Measurements from ENCODE around the gene CFAP97D2. TPM values are rescaled to one million over a fixed set of nuclear protein-coding genes. Genes with fewer than 3 reads are reported as not detected.
"Not testable (repeated sequence)": the region's sequence is repeated elsewhere in the genome, so short reads cannot be mapped to it uniquely, and the experiment has no call there.

The CFAP97D2 gene
- total RNA-seq, 1 experiment from 2014 or later, result not detected

GRCh38 chr13:114248011-114248410, 69.0 kb downstream of the CFAP97D2 start:
- CTCF ChIA-PET, result no interaction called here
- Mint-ChIP-seq H3K27me3 (ENCODE audit: insufficient read depth, unreplicated experiment) (no peaks in the 10 kb centered on the region), H3K4me1 (ENCODE audit: low read depth, unreplicated experiment) (no peaks in the 10 kb centered on the region), H3K9me3 (ENCODE audit: unreplicated experiment) (no peaks in the 10 kb centered on the region), H3K4me3 (ENCODE audit: unreplicated experiment) (no peak overlapping the region), H3K36me3 (ENCODE audit: insufficient read depth, unreplicated experiment) (peaks cover 68% of the 10 kb centered on the region), H3K27ac (ENCODE audit: unreplicated experiment) (no peak overlapping the region)
- Histone ChIP-seq H3K4me3 (ENCODE audit: low read depth, low read length) (no peak overlapping the region), H3K4me1 (no peaks in the 10 kb centered on the region), H3K36me3 (ENCODE audit: control insufficient read depth, insufficient read depth, low read length) (peaks cover 3% of the 10 kb centered on the region), H3K27me3 (replicated peaks; ENCODE audit: control insufficient read depth, insufficient read depth, low read length) (no peaks in the 10 kb centered on the region), H3K9me3 (no peaks in the 10 kb centered on the region)
- POLR2A ChIA-PET, result no interaction called here
- no peak for TF ChIP-seq CTCF (IDR thresholded peaks at IDR 0.05; ENCODE audit: insufficient read depth in 1 of 2, low read depth in 1 of 2, low read length in 1 of 2, severe bottlenecking in 1 of 2, unreplicated experiment in 1 of 2)
- no peak for DNase-seq
- no TSS peak for BruUV-seq (replicated peaks)
- intact Hi-C loops (cut with micrococcal nuclease; ENCODE audit: unreplicated experiment), result no loop called here

GRCh38 chr13:114249077-114249476, 70.0 kb downstream of the CFAP97D2 start:
- H3K27me3 ChIP-seq (replicated peaks; ENCODE audit: control insufficient read depth, insufficient read depth, low read length), result no peaks in the 10 kb centered on the region
- intact Hi-C loops (cut with micrococcal nuclease; ENCODE audit: unreplicated experiment), result no loop called here
- BruUV-seq (replicated peaks), result no TSS peak
- POLR2A ChIA-PET, result no interaction called here
- H3K36me3 ChIP-seq (ENCODE audit: control insufficient read depth, insufficient read depth, low read length), result peaks cover 3% of the 10 kb centered on the region
- no peaks in the 10 kb centered on the region for H3K27me3 Mint-ChIP-seq (ENCODE audit: insufficient read depth, unreplicated experiment)
- CTCF ChIA-PET, result interaction anchor here (0.6 kb wide), 1 partner anchor 87 kb away, joined by 5 read pairs; no protein-coding TSS in a partner anchor
- no peaks in the 10 kb centered on the region for H3K9me3 ChIP-seq
- H3K4me1 Mint-ChIP-seq (ENCODE audit: low read depth, unreplicated experiment), result no peaks in the 10 kb centered on the region
- H3K4me1 ChIP-seq, result no peaks in the 10 kb centered on the region
- H3K27ac Mint-ChIP-seq (ENCODE audit: unreplicated experiment), result no peak overlapping the region
- peaks cover 68% of the 10 kb centered on the region for H3K36me3 Mint-ChIP-seq (ENCODE audit: insufficient read depth, unreplicated experiment)
- no peak overlapping the region for H3K4me3 ChIP-seq (ENCODE audit: low read depth, low read length)
- no peak for TF ChIP-seq CTCF (IDR thresholded peaks at IDR 0.05; ENCODE audit: insufficient read depth in 1 of 2, low read depth in 1 of 2, low read length in 1 of 2, severe bottlenecking in 1 of 2, unreplicated experiment in 1 of 2)
- no peaks in the 10 kb centered on the region for H3K9me3 Mint-ChIP-seq (ENCODE audit: unreplicated experiment)
- no peak overlapping the region for H3K4me3 Mint-ChIP-seq (ENCODE audit: unreplicated experiment)
- DNase-seq, result no peak

- CTCF ChIA-PET; H3K9me3 ChIP-seq; H3K4me3 ChIP-seq (ENCODE audit: low read depth, low read length); H3K4me3 Mint-ChIP-seq (ENCODE audit: unreplicated experiment); DNase-seq; BruUV-seq (replicated peaks); H3K4me1 Mint-ChIP-seq (ENCODE audit: low read depth, unreplicated experiment); H3K36me3 ChIP-seq (ENCODE audit: control insufficient read depth, insufficient read depth, low read length); H3K27me3 ChIP-seq (replicated peaks; ENCODE audit: control insufficient read depth, insufficient read depth, low read length); H3K4me1 ChIP-seq; H3K27ac Mint-ChIP-seq (ENCODE audit: unreplicated experiment); H3K27me3 Mint-ChIP-seq (ENCODE audit: insufficient read depth, unreplicated experiment); H3K9me3 Mint-ChIP-seq (ENCODE audit: unreplicated experiment); intact Hi-C loops (cut with micrococcal nuclease; ENCODE audit: unreplicated experiment); POLR2A ChIA-PET: not testable (repeated sequence)
- peaks cover 66% of the 10 kb centered on the region for H3K36me3 Mint-ChIP-seq (ENCODE audit: insufficient read depth, unreplicated experiment)
These were observed 72.8 kb downstream of the CFAP97D2 start for GRCh38 chr13:114251639-114252440.
